GM21526 (cell line): ENCODE results near the gene PALLD.

Source experiments
- ATAC-seq: cut with Tn5 transposase; IDR thresholded peaks from one replicate; pipeline ENCODE4 v1.9.1; 2021; ENCODE audit warnings: moderate library complexity; ENCODE audit not compliant: unreplicated experiment, low FRiP score

Gene PALLD

DNA sequence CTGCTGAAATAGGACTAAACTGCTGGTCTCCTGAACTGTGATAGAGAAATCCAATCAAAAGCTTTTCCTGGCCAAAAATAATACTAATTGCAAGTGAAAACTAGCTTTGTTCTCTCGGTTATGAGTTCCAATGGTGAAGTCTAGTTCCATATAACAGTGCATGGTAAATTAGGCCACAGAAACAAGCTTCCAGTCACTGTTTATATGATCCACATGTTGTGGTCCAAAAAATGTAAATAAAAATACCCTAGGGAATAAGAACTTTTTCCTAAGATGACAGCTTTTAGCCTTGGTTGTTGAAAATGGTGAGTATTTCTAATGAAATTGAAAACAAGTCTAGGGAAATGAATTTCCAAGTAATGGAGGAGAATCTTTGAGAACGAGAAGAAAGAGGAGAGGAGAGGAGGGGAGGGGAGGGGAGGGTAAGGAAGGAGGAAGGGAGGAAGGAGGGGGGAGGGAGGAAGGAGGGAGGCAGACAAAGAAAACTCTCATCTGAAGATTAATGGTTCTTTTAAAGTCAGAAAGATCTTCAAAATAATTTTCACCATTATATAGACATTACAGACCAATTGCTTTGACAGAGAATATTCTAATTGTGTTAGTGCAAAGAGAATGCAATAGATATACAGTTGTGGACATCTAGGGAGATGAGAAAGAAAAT is 26.1 kb downstream of the PALLD start:
- no peak for ATAC-seq

DNA sequence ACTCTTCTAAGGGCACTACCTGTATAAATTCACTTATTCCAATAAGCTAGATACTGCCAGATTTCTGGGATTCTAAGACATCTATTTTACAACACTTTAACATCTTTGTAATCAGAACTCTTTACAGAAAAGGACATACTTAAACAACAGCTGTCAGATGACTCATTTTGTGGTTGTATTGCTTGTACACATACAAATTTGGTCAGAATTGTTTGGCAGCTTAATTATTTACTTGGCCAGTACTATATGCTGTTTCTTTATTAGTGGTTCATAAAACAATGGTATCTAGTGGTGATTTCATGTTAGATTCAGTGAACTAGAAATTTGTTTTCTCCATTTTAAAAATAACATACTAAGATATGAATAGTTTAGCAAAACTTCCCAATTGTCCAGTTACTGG is 27.2 kb downstream of the PALLD start:
- no peak for ATAC-seq

DNA sequence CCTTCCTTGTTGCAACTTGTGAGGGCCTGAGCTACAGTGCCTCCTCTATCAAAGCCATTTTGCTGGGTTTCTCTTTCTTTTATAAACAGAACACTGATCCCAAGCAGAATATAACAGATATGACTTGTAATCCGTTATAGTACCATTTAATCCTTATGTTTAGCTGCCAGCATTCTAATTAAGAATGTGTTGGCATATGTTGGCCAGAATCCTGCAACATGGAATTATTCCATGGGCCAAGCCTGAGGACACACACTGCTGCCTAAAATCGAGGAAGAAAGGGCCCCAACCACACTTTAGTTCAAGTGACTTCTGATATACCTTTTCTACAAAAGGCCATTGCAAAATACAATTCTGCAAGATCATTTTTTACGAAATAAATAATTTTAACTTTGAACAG is 28.0 kb downstream of the PALLD start:
- ATAC-seq, result no peak

DNA sequence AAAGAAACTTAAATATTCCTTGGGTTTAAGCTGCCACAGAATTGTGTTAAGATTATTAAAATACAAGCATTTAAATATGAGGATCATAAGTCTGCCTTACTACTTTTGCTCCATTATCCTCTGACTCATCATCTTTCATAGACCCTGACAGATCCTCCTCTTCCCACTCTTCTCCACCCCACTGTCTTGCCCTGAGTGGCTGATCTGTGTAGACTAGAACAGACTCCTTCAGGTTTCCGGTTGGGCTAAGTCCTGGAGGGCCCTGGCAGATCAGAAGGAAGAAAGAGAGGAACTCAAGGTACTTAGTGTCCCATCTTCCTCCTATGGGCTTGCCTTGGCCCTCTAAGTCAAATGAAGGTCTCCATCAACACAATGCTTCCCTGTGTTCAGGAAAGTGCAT is 30.7 kb downstream of the PALLD start:
- no peak for ATAC-seq

DNA sequence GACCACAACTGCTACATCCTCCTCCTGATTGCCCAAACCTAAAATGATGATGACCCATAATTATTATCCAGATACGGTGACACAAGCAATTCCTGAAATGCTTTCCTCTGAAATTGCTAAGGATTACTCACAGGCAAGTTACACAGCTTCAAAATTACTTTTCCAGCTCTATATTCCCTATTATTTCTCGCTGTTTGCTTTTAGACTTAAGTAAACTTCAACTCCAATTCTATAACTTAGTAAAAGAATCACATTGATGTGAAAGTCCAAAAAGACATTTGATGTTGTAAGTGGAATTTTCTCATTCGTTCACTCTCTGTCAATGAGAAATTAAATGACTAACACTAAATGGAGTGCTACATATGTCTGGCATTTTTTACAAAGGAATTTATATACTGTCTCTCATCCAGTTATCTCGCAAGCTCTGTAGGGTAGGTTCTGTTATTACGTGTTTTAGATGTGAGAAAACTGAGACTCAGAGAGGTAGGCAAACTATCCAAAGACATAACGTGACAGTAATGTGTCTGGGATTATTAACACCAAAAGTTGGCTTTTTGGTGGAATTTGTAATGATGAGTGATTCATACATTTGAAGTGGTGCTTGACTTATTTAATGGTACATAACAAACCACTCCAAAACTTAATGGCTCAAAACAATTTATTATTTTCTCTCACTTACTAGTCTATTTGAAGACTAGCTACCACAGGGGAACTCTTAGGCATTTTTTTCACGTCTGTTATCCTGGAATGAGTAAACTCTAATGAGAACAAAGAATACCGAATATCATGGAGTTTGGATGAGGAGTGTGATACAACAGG is 31.5 kb downstream of the PALLD start:
- no peak for ATAC-seq

DNA sequence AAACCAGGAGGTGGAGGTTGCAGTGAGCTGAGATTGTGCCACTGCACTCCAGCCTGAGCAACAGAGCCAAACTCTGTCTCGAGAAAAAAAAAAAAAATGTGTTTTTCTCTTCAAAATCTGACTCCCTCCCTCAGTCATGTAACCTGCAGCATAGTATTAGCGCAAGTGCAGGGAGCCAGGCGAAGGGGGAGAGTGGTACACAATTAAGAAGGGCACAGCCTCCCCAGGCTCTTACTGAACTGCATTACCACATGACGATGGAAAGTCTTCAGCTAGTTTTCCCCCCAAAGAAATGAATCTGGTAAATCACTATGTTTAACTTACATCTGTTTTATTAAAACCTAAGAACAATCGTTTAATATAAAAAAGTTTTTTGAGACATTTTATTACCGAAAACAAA is 32.4 kb downstream of the PALLD start:
- ATAC-seq, result no peak

DNA sequence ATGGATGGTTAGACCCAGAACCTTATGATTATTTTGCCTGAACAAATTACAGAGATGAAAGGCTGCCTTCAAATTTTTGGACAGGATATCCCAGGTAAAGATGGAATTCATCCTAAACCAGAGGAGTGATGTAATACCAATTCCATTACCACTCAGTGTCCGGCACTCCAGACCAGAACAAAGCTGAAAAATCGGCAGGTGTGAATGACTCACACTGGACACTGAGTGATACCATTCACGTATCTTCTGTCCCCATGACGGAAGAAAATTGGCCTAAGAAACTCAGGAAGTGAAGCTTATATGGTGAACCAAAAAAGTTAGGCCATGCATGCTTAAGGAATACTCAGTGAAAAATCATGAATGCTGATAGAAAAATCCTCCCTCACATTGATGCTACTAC is 34.5 kb downstream of the PALLD start:
- no peak for ATAC-seq

DNA sequence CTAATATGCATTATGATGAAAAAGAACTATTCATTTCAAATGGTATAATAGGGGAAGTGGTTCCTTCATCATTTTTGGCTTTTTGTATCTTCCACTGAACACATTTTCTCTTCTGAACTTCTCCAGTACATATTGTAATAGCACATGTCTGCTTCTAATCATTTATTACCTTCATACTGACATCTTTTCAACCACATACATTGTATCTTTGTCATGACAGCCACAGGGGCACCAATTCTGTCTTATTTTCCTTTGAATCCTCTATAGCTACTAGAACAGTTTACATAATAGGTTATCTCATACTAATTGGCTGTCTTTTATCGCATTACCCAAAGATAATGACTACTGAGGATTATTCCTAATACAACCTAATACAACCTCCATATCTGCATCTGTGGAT is 37.7 kb downstream of the PALLD start:
- ATAC-seq, result no peak

DNA sequence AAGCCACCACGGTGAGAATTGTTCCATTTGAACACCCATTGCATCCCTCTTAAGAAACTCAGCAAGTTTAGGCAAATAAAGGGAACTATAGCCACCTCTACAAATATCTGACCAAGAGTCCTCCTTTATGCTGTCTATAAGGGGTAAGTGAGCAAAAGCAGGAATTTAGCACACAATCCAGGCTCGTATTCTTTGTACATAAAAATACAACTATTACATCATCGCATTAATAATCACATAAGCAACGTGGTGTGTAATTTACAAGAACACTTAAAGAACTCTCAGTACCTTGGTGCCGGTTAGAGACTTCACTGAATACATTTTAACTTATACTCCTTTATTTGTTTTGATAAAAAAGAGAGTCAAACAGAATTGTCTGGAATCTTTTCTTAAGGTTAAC is 38.8 kb downstream of the PALLD start:
- no peak for ATAC-seq

DNA sequence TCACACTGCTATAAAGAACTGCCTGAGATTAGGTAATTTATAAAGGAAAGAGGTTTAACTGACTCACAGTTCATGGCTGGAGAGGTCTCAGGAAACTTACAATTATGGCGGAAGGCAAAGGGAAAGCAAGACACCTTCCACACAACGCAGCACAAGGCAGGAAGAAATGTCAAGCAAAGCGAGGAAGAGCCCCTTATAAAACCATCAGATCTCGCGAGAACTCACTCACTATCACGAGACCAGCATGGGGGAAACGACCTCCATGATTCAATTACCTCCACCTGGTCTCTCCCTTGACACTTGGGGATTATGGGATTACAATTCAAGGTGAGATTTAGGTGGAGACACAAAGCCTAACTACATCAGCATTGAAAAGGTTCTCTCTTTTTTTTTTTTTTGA is 39.6 kb downstream of the PALLD start:
- no peak for ATAC-seq

DNA sequence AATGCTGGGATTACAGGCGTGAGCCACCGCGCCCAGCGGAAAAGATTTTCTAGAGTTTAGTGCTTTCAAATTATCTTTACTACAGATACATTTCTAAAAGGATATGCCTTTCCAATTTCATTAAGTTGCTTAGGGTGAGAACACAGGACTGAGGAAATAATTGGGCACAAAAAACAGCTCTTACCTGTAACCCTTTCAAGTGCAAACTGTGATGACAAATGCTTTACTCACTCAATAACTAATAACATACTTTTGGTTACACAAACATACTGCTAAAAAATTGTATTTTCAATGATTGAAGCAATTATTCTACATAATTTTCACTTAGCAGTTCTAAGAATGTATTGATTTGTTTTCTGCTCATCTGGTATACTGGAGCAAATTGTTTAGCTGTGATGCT is 40.2 kb downstream of the PALLD start:
- ATAC-seq, result no peak

DNA sequence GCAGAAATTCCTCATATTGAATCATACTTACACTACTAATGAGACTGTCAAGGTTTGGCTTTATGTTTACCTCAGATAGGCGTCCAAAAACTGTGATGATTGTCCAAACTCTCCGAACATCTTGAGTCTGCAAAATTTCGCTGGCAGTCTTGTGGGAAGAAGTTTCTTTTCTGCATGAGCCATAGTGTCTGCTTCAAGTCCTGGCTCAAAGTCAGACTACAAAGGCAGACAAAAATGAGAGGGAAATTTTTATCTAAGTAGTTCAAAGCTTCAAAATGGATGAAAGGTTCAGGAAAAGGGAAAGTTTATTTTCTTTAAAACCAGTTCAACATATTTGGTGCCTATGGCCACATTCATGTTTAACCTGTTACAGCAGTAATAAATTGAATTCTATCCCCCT is 40.7 kb downstream of the PALLD start:
- ATAC-seq, result no peak

DNA sequence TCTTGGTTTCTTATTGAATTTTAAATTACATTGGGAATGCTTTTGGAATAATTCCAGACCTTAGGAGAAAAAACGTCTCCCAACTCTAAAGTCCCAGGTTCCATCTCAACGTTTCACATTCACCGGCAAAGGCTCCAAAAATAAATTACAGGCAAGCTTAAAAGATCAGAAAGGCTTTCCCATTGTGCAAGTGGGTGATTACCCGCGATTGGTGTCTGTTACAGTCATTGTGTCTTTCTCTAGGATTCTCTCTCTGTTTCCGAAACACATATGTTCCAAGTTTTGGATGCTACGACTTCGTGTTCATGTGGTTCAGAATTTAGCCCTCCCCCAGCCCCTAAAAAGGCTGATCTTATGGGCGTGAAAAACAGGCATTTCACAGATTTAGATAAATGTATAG is 41.8 kb downstream of the PALLD start:
- ATAC-seq, result no peak

DNA sequence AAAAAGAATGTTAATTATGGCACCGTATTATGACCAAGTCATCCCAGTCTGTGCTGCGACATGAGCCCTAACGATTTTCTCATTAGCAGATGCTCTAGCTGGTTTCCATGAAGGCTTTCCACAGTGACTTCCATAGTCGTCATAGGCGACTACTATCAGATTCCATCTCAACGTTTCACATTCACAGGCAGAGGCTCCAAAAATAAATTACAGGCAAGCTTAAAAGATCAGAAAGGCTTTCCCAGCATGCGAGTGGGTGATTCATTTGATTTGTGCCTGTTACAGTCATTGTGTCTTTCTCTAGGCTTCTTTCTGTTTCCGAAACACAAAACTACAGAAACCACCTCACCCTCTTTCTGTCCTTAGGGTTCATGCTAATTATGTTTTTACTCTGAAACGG is 43.2 kb downstream of the PALLD start:
- no peak for ATAC-seq

DNA sequence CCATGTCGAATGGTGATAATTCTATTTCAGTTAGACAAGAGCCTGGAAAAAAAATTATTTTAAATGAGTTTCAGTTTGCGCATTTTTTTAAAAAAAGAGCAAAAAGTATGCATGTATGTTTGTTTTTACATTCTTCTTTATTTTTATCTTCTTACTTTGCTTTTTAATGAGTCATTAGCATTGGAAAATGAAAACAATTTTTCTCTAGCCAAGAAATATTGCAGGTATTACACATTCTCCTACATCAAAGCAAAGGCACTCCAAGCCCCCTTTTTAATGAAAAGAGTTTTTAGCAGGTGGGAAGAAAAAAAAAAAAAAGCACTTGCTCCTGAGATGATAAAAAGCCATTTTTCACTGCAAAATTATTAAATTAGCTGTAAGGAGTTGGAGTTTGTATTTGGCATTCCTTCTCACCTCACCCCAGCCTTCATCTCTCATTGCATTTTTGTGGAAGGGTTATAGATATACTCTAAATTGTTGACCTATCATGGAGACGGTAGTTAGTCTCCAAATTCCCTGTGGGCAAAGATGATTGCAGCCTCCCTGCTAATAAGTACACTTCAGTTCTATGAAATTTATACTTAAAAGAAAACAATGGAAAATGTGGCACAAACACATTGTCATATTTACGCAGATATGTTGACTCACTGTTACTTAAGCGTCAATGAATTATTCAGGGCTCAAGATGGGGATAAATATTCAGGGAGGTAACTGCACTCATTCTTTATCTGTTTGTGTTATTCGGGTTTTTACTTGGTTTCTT is 43.8 kb downstream of the PALLD start:
- ATAC-seq, result no peak

DNA sequence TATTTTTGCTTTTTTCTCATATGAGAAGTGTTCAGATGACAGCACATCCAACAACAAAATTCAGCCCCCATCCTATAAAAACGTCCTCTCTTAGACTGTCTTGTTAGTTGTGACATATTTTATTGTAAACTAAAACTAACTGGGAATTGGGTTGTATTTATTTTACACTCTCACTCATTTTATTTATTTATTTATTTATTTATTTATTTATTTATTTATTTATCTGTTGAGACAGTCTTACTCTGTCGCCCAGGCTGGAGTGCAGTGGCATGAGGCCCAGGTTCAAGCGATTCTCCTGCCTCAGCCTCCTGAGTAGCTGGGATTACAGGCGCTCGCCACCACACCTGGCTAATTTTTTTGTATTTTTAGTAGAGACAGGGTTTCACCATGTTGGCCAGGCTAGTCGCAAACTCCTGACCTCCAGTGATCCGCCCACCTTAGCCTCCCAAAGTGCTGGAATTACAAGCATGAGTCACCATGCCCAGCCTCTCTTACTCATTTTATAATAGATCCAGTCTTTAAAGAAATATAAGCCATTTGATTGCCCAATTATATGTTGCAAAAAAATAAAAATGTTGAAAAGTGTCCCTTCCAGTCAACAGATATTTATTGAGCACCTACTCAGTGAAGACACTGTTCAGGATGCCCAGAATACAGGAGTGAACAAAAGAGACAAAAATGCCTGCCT is 44.6 kb downstream of the PALLD start:
- ATAC-seq, result no peak

DNA sequence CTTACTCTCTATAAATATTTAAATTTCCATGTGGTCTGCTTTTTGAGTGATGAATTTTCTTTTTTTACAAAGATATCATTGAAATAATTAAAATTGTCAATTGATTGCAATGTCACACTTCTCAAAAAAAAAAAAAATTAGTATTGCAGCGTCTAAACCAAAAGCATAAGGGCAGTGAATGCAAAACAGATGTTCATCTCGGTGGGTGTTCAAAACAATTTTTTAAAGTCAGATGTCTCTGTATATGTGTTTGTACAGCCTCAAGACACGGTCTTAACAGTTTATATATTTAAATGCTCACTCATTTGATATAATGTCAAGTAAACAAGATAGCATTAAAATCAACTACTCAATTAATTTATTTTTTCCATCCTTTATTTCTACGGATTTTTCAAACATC is 52.3 kb downstream of the PALLD start:
- no peak for ATAC-seq

DNA sequence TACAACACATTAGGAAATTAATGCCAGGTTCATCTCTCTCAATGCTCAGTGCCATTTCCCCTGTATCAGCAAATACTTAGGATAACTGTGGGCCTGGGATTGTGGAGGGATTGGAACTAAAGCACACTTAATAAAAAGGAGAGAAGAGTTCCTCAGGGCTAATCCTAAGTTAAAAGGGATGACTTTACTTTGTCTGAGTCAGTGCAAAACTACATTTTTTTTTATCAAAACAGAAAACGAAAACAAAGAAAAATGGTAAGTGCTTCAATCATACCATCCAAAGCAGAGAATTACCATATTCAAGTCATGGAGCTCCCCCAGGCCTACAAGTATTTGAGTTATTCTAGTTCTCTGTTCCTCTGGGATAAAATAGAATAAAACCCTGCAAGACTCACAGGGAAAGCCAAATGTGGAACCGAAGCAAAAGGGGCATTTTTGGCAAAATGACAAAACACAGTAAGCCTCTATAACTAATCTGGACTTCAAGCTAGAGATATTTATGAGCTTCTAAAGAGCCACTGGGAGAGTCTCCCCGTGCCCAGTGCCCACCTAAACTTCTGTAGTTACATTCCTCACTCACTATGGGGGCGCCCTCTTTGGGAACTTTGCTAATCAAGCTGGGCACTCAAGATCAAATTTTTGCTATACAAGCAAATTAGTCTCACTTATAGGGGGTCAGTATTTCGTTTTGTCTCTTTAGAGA is 53.4 kb downstream of the PALLD start:
- no peak for ATAC-seq

DNA sequence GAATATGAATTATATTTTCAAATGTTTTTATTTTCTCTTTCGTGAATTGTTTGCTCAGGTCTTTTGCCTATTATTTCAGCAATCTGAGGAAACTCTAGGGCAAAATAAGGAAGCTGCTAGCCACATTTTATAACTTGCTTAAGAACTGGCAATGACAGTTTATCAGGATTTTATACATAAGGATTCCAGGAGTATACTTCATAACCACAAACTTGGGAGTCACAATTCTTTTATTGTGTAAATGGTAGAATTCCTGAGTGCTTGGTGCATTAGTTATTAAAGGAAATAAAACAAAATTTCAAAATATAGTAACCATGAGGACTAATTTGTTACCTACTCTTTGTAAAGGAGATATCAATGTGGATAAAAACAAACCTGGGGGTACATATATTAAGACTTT is 54.4 kb downstream of the PALLD start:
- no peak for ATAC-seq

DNA sequence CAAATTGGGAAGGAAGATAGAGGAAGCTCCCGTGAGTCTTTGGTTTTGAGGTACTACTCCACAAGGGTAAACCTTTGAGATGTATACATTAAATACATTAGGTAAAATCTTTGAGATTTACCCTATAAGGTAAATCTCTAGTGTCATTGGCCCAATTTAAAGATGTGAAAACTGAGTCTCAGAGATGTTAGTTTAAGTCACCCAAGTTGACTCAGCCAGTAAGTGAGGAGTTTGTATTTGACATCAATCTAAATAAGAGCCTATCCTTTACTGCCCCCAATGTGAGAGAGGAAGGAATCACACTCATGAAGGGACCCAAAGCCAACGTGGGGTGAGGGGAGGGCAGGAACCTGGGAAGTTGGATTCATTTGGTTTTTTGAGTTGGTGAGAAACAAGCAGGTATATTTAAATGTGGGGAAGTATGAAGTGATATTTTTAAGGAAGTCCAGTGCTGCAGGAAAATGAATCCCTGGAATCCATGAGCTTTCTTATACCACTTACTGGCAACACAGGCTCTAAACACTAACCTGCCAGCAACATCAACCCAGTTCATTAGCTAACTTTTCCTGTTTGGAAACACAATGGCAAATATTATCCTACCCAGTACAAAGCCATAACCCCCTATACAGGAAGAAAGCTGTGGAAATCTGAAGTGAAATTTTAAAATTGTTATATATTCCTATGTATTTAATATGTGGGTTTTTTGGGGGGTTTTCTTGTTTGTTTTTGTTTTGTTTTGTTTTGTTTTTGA is 55.3 kb downstream of the PALLD start:
- no peak for ATAC-seq
